Astrocyte (in vitro differentiated cells and primary cell): Measurements from ENCODE around the gene SLC43A1. TPM values are rescaled to one million over a fixed set of nuclear protein-coding genes. Genes with fewer than 3 reads are reported as not detected.

ENCODE experiments used
- DNase-seq: peaks from one replicate; pipeline ENCODE4 v3.0.0-alpha.2; 2010; ENCODE audit warnings: low read depth
- FAIRE-seq: peaks from 2 replicates; lab custom pipeline; 2011; peaks lifted over from hg19 to GRCh38; lab: Jason Lieb, UNC
- H2AFZ ChIP-seq: 2 replicates; pipeline ENCODE4 v1.6.0; 2012; ENCODE audit warnings: low read depth, low read length, inconsistent platforms
- H3K27ac ChIP-seq: 2 replicates; pipeline ENCODE4 v1.5.1; 2011; ENCODE audit warnings: low read depth, low read length, inconsistent platforms
- H3K27me3 ChIP-seq: 2 replicates; pipeline ENCODE4 v1.6.0; 2011; ENCODE audit warnings: low read length, inconsistent platforms; ENCODE audit not compliant: insufficient read depth
- H3K36me3 ChIP-seq: 2 replicates; pipeline ENCODE4 v1.5.1; 2011; ENCODE audit warnings: low read length, inconsistent platforms; ENCODE audit not compliant: insufficient read depth
- H3K4me1 ChIP-seq: 2 replicates; pipeline ENCODE4 v1.5.1; 2011; ENCODE audit warnings: low read length, inconsistent platforms; ENCODE audit not compliant: insufficient read depth
- H3K4me2 ChIP-seq: 2 replicates; pipeline ENCODE4 v1.6.0; 2012; ENCODE audit warnings: low read length, inconsistent platforms
- H3K4me3 ChIP-seq: 2 replicates; pipeline ENCODE4 v1.5.1; 2011; ENCODE audit warnings: low read depth, mild to moderate bottlenecking, low read length, inconsistent platforms; ENCODE audit not compliant: insufficient read depth
- H3K79me2 ChIP-seq: 2 replicates; pipeline ENCODE4 v1.6.0; 2012; ENCODE audit warnings: mild to moderate bottlenecking, low read length, inconsistent platforms; ENCODE audit not compliant: insufficient read depth
- H3K9ac ChIP-seq: 2 replicates; pipeline ENCODE4 v1.6.0; 2012; ENCODE audit warnings: mild to moderate bottlenecking, low read length, inconsistent platforms
- H3K9me3 ChIP-seq: 2 replicates; pipeline ENCODE4 v1.5.1; 2012; ENCODE audit warnings: low read depth, mild to moderate bottlenecking, low read length, inconsistent platforms; ENCODE audit not compliant: insufficient read depth
- H4K20me1 ChIP-seq: 2 replicates; pipeline ENCODE4 v1.6.0; 2012; ENCODE audit warnings: low read length, inconsistent platforms; ENCODE audit not compliant: insufficient read depth
- H3K27ac Mint-ChIP-seq: one replicate; pipeline ENCODE4 v1.8.0; 2021; ENCODE audit warnings: mild to moderate bottlenecking, mixed read lengths; ENCODE audit not compliant: unreplicated experiment
- H3K27me3 Mint-ChIP-seq: one replicate; pipeline ENCODE4 v1.8.0; 2021; ENCODE audit warnings: low read depth, mixed read lengths; ENCODE audit not compliant: unreplicated experiment
- H3K36me3 Mint-ChIP-seq: one replicate; pipeline ENCODE4 v1.8.0; 2021; ENCODE audit warnings: low read depth, mixed read lengths; ENCODE audit not compliant: unreplicated experiment
- H3K4me1 Mint-ChIP-seq: one replicate; pipeline ENCODE4 v1.8.0; 2021; ENCODE audit warnings: low read depth, mixed read lengths; ENCODE audit not compliant: unreplicated experiment
- H3K4me3 Mint-ChIP-seq: one replicate; pipeline ENCODE4 v1.8.0; 2021; ENCODE audit warnings: mild to moderate bottlenecking, moderate library complexity, mixed read lengths; ENCODE audit not compliant: unreplicated experiment
- H3K9me3 Mint-ChIP-seq: one replicate; pipeline ENCODE4 v1.8.0; 2021; ENCODE audit warnings: mild to moderate bottlenecking, mixed read lengths; ENCODE audit not compliant: unreplicated experiment
- CTCF ChIP-seq: IDR thresholded peaks from 2 replicates; pipeline ENCODE4 v1.5.1; 2011; ENCODE audit warnings: low read depth, mild to moderate bottlenecking, inconsistent platforms, low read length, moderate library complexity; ENCODE audit not compliant: insufficient read depth
- EZH2 ChIP-seq: IDR thresholded peaks from 2 replicates; pipeline ENCODE4 v1.6.1; 2012; ENCODE audit warnings: mild to moderate bottlenecking, low read length, inconsistent platforms; ENCODE audit not compliant: insufficient read depth
- total RNA-seq: library from RNA; stranded (reverse); gene quantifications from 2 replicates; pipeline ENCODE4 v1.2.1, GENCODE V29; 2021

Gene SLC43A1
- total RNA-seq, 1 donor from 2014 or later: 3.5 TPM

DNA sequence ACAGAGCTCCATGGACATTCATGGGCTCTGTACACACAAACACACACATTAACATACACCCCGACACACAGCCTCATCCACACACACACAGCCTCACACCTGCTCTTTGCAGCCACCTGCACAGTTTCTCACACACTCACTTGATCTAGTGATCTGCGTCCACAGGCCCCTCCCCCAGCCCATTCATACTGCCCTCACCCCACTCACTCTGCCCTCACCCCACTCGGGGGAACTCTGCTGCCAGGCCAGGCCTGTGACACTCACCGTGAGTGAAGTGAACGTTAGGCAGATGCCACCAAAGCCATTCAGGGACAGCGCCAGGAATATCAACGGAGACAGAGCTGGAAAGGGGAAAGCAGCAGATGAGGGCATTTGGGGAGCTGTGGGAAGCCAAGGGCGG, 15.0 kb downstream of the SLC43A1 start:
- no peaks in the 10 kb centered on the region for H3K4me1 Mint-ChIP-seq
- H3K4me3 Mint-ChIP-seq: no peak overlapping the region
- no peak overlapping the region for H3K4me2 ChIP-seq

GRCh38 chr11:57499983-57500461, 15.5 kb downstream of the SLC43A1 start:
- peaks cover 25% of the 10 kb centered on the region for H3K27me3 Mint-ChIP-seq
- Histone ChIP-seq H3K36me3 (no peaks in the 10 kb centered on the region), H3K4me1 (peaks cover 6% of the 10 kb centered on the region), H3K79me2 (no peaks in the 10 kb centered on the region), H3K27me3 (no peaks in the 10 kb centered on the region), H4K20me1 (no peaks in the 10 kb centered on the region), H3K9me3 (no peaks in the 10 kb centered on the region), H3K4me3 (peak overlapping the region; percentile 40), H3K4me2 (peak overlapping the region; percentile 92), H2AFZ (peak overlapping the region; percentile 96), H3K9ac (peak overlapping the region; percentile 34), H3K27ac (no peak overlapping the region)
- no peak overlapping the region for H3K4me3 Mint-ChIP-seq
- TF ChIP-seq EZH2: no peak
- no peak for TF ChIP-seq CTCF
- no peak overlapping the region for H3K27ac Mint-ChIP-seq
- DNase-seq: no peak
- no peaks in the 10 kb centered on the region for H3K4me1 Mint-ChIP-seq
- H3K36me3 Mint-ChIP-seq: peaks cover 11% of the 10 kb centered on the region
- FAIRE-seq: no peak
- H3K9me3 Mint-ChIP-seq: no peaks in the 10 kb centered on the region

More for the DNA sequence above, 15.0 kb downstream of the SLC43A1 start:
- Mint-ChIP-seq H3K27me3 (peaks cover 25% of the 10 kb centered on the region), H3K36me3 (peaks cover 11% of the 10 kb centered on the region), H3K9me3 (no peaks in the 10 kb centered on the region), H3K27ac (no peak overlapping the region)
- no peak for DNase-seq
- TF ChIP-seq EZH2 (no peak), CTCF (no peak)
- Histone ChIP-seq H3K36me3 (no peaks in the 10 kb centered on the region), H3K4me3 (no peak overlapping the region), H2AFZ (no peak overlapping the region), H3K9me3 (no peaks in the 10 kb centered on the region), H4K20me1 (no peaks in the 10 kb centered on the region), H3K27me3 (no peaks in the 10 kb centered on the region), H3K4me1 (peaks cover 6% of the 10 kb centered on the region), H3K9ac (no peak overlapping the region), H3K79me2 (no peaks in the 10 kb centered on the region), H3K27ac (no peak overlapping the region)
- no peak for FAIRE-seq

DNA sequence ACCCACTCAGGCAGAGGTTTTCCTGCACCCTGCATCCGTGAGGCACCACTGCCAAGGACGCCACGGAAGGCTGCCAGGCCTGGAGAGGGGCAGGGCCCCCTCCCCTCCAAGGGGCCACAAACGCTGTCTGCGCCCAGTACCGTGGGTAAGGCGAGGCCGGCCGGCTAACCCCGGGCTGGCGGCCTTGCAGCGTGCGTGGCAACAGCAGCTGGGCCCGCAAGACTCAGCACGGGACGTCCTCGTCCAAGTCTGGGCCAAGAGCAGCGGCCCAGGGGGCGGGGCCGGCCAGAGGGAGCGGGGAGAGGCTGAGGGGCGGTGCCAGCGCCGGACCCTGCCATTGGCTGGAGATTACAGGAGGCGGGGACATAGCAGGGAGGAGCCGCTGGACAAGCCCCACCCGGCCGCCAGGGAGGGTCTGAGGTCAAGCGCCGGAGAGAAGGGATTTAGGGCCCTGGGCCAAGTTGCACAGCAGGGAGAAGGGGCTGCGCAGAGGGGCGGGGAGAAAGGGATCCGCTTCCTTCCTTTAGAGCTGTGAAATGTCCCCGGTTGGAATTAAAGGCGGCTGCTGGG, 16.0 kb downstream of the SLC43A1 start:
- H3K4me2 ChIP-seq: peak overlapping the region; percentile 92
- no peaks in the 10 kb centered on the region for H3K9me3 Mint-ChIP-seq
- no peak overlapping the region for H3K27ac Mint-ChIP-seq
- peak overlapping the region; percentile 96 for H2AFZ ChIP-seq
- peak; percentile 69 for DNase-seq
- no peaks in the 10 kb centered on the region for H3K36me3 ChIP-seq
- H3K9ac ChIP-seq: peak overlapping the region; percentile 41
- no peak overlapping the region for H3K27ac ChIP-seq
- no peaks in the 10 kb centered on the region for H4K20me1 ChIP-seq
- H3K79me2 ChIP-seq: no peaks in the 10 kb centered on the region
- H3K9me3 ChIP-seq: no peaks in the 10 kb centered on the region
- FAIRE-seq: no peak
- no peaks in the 10 kb centered on the region for H3K27me3 ChIP-seq
- H3K36me3 Mint-ChIP-seq: peaks cover 7% of the 10 kb centered on the region
- H3K4me1 ChIP-seq: peaks cover 6% of the 10 kb centered on the region
- no peak overlapping the region for H3K4me3 Mint-ChIP-seq
- peak overlapping the region; percentile 40 for H3K4me3 ChIP-seq
- TF ChIP-seq CTCF: no peak
- peaks cover 25% of the 10 kb centered on the region for H3K27me3 Mint-ChIP-seq
- H3K4me1 Mint-ChIP-seq: no peaks in the 10 kb centered on the region
